Measurements from ENCODE around the gene PLLP. TPM values are rescaled to one million over a fixed set of nuclear protein-coding genes. Genes with fewer than 3 reads are reported as not detected.

PLLP gene
- total RNA-seq, 2 donors from 2014 or later: 5.9 to 9.1 TPM

DNA sequence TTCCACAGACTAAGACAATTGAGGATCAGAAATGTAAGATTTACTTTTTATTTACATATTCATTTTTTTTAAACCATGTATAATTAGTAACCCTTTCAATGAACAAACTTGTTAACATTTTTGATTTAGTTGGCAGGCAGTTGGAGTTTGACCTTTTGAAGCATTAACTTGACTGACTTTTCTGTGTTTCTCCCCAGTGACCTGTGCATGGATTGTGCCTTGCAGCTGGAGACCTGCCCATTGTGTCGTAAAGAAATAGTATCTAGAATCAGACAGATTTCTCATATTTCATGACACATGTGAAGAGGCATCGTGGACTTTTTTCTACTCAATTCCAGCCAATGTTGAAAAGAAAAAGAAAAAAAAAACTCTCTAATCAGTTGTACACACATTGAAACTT, 45.8 kb downstream of the PLLP start:
- H3K4me1 ChIP-seq (ENCODE audit: control insufficient read depth, insufficient read depth, low read length): no peaks in the 10 kb centered on the region
- H3K4me3 Mint-ChIP-seq: no peak overlapping the region
- H3K9ac ChIP-seq (ENCODE audit: extremely low read depth, low read length, poor library complexity, severe bottlenecking): no peak overlapping the region
- no peak for DNase-seq
- 93 to 100% methylated on average over 1 to 2 of the region's 2 CpGs for WGBS, 2 experiments (ENCODE audit: insufficient coverage in 1 of 2, insufficient read length in 1 of 2)
- H3K9me3 Mint-ChIP-seq: no peaks in the 10 kb centered on the region
- H3K36me3 ChIP-seq (ENCODE audit: control insufficient read depth, insufficient read depth, low read length): peaks cover 61% of the 10 kb centered on the region
- no peak overlapping the region for H3K27ac Mint-ChIP-seq
- TF ChIP-seq, protein P1, sequence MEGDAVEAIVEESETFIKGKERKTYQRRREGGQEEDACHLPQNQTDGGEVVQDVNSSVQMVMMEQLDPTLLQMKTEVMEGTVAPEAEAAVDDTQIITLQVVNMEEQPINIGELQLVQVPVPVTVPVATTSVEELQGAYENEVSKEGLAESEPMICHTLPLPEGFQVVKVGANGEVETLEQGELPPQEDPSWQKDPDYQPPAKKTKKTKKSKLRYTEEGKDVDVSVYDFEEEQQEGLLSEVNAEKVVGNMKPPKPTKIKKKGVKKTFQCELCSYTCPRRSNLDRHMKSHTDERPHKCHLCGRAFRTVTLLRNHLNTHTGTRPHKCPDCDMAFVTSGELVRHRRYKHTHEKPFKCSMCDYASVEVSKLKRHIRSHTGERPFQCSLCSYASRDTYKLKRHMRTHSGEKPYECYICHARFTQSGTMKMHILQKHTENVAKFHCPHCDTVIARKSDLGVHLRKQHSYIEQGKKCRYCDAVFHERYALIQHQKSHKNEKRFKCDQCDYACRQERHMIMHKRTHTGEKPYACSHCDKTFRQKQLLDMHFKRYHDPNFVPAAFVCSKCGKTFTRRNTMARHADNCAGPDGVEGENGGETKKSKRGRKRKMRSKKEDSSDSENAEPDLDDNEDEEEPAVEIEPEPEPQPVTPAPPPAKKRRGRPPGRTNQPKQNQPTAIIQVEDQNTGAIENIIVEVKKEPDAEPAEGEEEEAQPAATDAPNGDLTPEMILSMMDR (conservative IDR thresholded peaks at IDR 0.05): no peak
- H3K36me3 Mint-ChIP-seq (ENCODE audit: low read depth): peaks cover 50% of the 10 kb centered on the region
- H3K27me3 Mint-ChIP-seq (ENCODE audit: insufficient read depth): no peaks in the 10 kb centered on the region
- H3K27ac ChIP-seq (ENCODE audit: low read depth, low read length): no peak overlapping the region
- H3K27me3 ChIP-seq (ENCODE audit: control insufficient read depth, insufficient read depth, low read length, poor library complexity, severe bottlenecking): no peaks in the 10 kb centered on the region
- H3K9me3 ChIP-seq (ENCODE audit: control insufficient read depth, low read length): no peaks in the 10 kb centered on the region
- H3K4me1 Mint-ChIP-seq: no peaks in the 10 kb centered on the region
- no peak overlapping the region for H3K4me3 ChIP-seq (ENCODE audit: low read length)

DNA sequence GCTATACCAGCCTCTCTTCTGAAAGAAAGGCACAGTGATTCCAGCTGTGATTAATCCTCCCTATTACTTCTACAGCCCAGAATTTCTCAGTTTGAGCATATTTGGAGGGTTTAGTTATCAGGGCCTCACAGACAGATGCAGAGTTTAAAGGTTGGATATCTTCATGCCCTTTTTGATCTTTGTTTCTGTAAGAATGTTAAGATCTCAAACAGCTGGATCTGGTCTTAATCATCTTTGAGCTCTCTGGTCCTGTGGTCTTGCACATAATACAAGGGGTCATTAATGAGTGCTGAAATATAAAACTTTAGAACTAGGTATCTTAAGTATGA, 48.5 kb downstream of the PLLP start:
- Mint-ChIP-seq H3K4me1 (no peaks in the 10 kb centered on the region), H3K27ac (peak overlapping the region; percentile 18)
- DNase-seq: no peak

DNA sequence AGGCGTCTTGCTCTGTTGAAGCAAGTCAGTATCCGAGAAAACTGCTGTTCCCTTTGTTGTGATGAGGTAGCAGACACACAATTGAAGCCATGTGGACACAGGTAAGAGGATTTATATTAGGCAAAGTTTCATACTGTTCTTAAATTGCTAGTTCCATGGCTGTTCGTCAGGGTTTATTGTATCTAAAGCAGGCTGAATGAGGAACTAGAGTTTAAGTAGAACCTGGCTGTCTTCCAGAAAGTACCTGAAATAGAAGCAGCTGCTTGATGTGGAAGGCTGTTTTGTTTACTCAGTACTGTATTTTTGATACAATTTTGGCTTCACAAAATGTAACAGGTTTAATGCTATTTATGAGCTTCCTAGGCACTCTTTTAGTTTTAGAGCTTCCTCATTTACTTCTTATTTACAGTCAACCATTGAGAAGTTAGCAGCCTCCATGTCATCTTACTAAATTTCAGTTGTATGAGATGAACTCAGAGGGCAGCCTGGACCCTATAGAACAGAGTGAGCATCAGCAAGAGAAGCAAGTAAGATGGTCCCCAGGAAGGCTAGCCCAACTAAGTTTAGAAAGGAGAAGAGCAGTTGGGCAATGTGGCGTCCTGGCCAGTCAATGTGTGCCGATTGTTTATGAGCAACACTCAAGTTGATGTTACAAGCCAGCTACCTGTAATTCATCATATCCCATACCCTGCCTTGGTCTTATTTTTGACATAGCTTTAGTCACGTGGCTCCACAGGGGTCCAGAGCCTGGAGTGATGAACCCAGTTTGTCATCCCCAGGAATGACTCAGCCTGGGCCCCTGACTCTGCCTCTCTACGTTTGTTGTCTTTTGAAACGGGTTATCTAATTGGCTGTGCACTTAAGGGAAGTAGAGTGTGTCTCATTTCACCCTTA, 49.1 kb downstream of the PLLP start:
- H3K36me3 Mint-ChIP-seq (ENCODE audit: low read depth): peaks cover 75% of the 10 kb centered on the region
- TF ChIP-seq, protein P1 (conservative IDR thresholded peaks at IDR 0.05): no peak
- no peaks in the 10 kb centered on the region for H3K4me1 Mint-ChIP-seq
- WGBS, 2 experiments (ENCODE audit: insufficient coverage in 1 of 2, insufficient read length in 1 of 2): 88 to 93% methylated on average over 6 to 8 of the region's 8 CpGs
- no peaks in the 10 kb centered on the region for H3K27me3 Mint-ChIP-seq (ENCODE audit: insufficient read depth)
- H3K9me3 ChIP-seq (ENCODE audit: control insufficient read depth, low read length): no peaks in the 10 kb centered on the region
- no peak overlapping the region for H3K27ac ChIP-seq (ENCODE audit: low read depth, low read length)
- peak overlapping the region; percentile 18 for H3K27ac Mint-ChIP-seq
- H3K9me3 Mint-ChIP-seq: no peaks in the 10 kb centered on the region
- no peaks in the 10 kb centered on the region for H3K4me1 ChIP-seq (ENCODE audit: control insufficient read depth, insufficient read depth, low read length)
- no peak overlapping the region for H3K9ac ChIP-seq (ENCODE audit: extremely low read depth, low read length, poor library complexity, severe bottlenecking)
- DNase-seq: no peak
- peaks cover 90% of the 10 kb centered on the region for H3K36me3 ChIP-seq (ENCODE audit: control insufficient read depth, insufficient read depth, low read length)
- H3K4me3 ChIP-seq (ENCODE audit: low read length): no peak overlapping the region
- H3K4me3 Mint-ChIP-seq: no peak overlapping the region
- no peaks in the 10 kb centered on the region for H3K27me3 ChIP-seq (ENCODE audit: control insufficient read depth, insufficient read depth, low read length, poor library complexity, severe bottlenecking)

More for the DNA sequence above, 48.5 kb downstream of the PLLP start:
- no peaks in the 10 kb centered on the region for H3K9me3 ChIP-seq (ENCODE audit: control insufficient read depth, low read length)
- H3K27me3 ChIP-seq (ENCODE audit: control insufficient read depth, insufficient read depth, low read length, poor library complexity, severe bottlenecking): no peaks in the 10 kb centered on the region
- H3K9ac ChIP-seq (ENCODE audit: extremely low read depth, low read length, poor library complexity, severe bottlenecking): no peak overlapping the region
- peaks cover 88% of the 10 kb centered on the region for H3K36me3 ChIP-seq (ENCODE audit: control insufficient read depth, insufficient read depth, low read length)
- TF ChIP-seq, protein P1 (conservative IDR thresholded peaks at IDR 0.05): no peak
- no peak overlapping the region for H3K4me3 Mint-ChIP-seq
- no peak overlapping the region for H3K27ac ChIP-seq (ENCODE audit: low read depth, low read length)
- H3K4me1 ChIP-seq (ENCODE audit: control insufficient read depth, insufficient read depth, low read length): no peaks in the 10 kb centered on the region
- H3K9me3 Mint-ChIP-seq: no peaks in the 10 kb centered on the region
- no peak overlapping the region for H3K4me3 ChIP-seq (ENCODE audit: low read length)
- no peaks in the 10 kb centered on the region for H3K27me3 Mint-ChIP-seq (ENCODE audit: insufficient read depth)
- peaks cover 69% of the 10 kb centered on the region for H3K36me3 Mint-ChIP-seq (ENCODE audit: low read depth)
